Smooth muscle cell (in vitro differentiated cells): Measurements from ENCODE around the gene PBRM1. TPM values are rescaled to one million over a fixed set of nuclear protein-coding genes. Genes with fewer than 3 reads are reported as not detected.

ENCODE experiments used
- DNase-seq: peaks from one replicate; lab custom pipeline; 2025; ENCODE audit not compliant: unreplicated experiment; lab: John Stamatoyannopoulos, UW
- H2AFZ ChIP-seq: fragments of 200-600 bp; sonication (generic); 2 replicates; pipeline ENCODE4 v1.6.0; 2016; ENCODE audit warnings: antibody characterized with exemption, low read depth, mild to moderate bottlenecking
- H3F3A ChIP-seq: fragments of 200-600 bp; sonication (generic); 2 replicates; pipeline ENCODE4 v1.6.0; 2017; ENCODE audit warnings: antibody characterized with exemption, low read depth
- H3K27ac ChIP-seq: fragments of 200-600 bp; sonication (generic); 2 replicates; pipeline ENCODE4 v1.5.1; 2016; ENCODE audit warnings: low read depth, mild to moderate bottlenecking
- H3K27me3 ChIP-seq: fragments of 200-600 bp; sonication (generic); 2 replicates; pipeline ENCODE4 v1.6.1; 2016; ENCODE audit warnings: low read depth, mild to moderate bottlenecking
- H3K36me3 ChIP-seq: fragments of 200-600 bp; sonication (generic); 2 replicates; pipeline ENCODE4 v1.5.1; 2016; ENCODE audit warnings: low read depth
- H3K4me1 ChIP-seq: fragments of 200-600 bp; sonication (generic); 2 replicates; pipeline ENCODE4 v1.5.1; 2016; ENCODE audit warnings: low read depth
- H3K4me2 ChIP-seq: fragments of 200-600 bp; sonication (generic); 2 replicates; pipeline ENCODE4 v1.6.0; 2016; ENCODE audit warnings: mild to moderate bottlenecking
- H3K4me3 ChIP-seq: fragments of 200-600 bp; sonication (generic); 2 replicates; pipeline ENCODE4 v1.5.1; 2016; ENCODE audit warnings: mild to moderate bottlenecking
- H3K79me2 ChIP-seq: fragments of 200-600 bp; sonication (generic); 2 replicates; pipeline ENCODE4 v1.6.0; 2016; ENCODE audit warnings: low read depth, mild to moderate bottlenecking
- H3K9ac ChIP-seq: fragments of 200-600 bp; sonication (generic); 2 replicates; pipeline ENCODE4 v1.6.0; 2016; ENCODE audit warnings: low read depth
- H3K9me3 ChIP-seq: fragments of 200-600 bp; sonication (generic); replicated peaks from 2 replicates; pipeline ENCODE4 v1.5.1; 2016; ENCODE audit warnings: low read depth
- H4K20me1 ChIP-seq: fragments of 200-600 bp; sonication (generic); 2 replicates; pipeline ENCODE4 v1.6.0; 2016; ENCODE audit warnings: low read depth
- CTCF ChIP-seq: fragments of 200-600 bp; sonication (generic); IDR thresholded peaks from 2 replicates; pipeline ENCODE4 v1.5.1; 2017; ENCODE audit warnings: borderline replicate concordance, mild to moderate bottlenecking, antibody characterized with exemption; ENCODE audit not compliant: insufficient read depth, poor library complexity, severe bottlenecking
- WGBS: methylation state at CpG from one replicate; pipeline ENCODE4 v1.1.7; 2016; ENCODE audit warnings: low lambda C conversion rate; 5-methylcytosine and 5-hydroxymethylcytosine counted together
- polyA plus RNA-seq: library from polyadenylated mRNA; unstranded; fragments of >200 nt; fragmentation: Nextera tagmentation; extraction: Ambion mirVana; gene quantifications from 2 replicates; pipeline ENCODE4 v1.2.1, GENCODE V29; 2016
- total RNA-seq: library from RNA; depleted of rRNA; stranded (reverse); fragments of >200 nt; gene quantifications from 2 replicates; pipeline ENCODE4 v1.2.3, GENCODE V29; 2014

PBRM1 gene
- total and polyA plus RNA-seq, 2 experiments from 2014 or later, result 27.6 to 62.8 TPM

GRCh38 chr3:52568069-52568468 is 117.6 kb downstream of the PBRM1 start:
- Histone ChIP-seq H3K27ac (no peak overlapping the region), H3K36me3 (peaks cover 4% of the 10 kb centered on the region), H3K79me2 (no peaks in the 10 kb centered on the region), H3K4me2 (no peak overlapping the region), H2AFZ (no peak overlapping the region), H3F3A (no peaks in the 10 kb centered on the region), H3K4me3 (no peak overlapping the region), H3K27me3 (no peaks in the 10 kb centered on the region), H3K4me1 (no peaks in the 10 kb centered on the region), H3K9me3 (no peaks in the 10 kb centered on the region), H3K9ac (no peak overlapping the region), H4K20me1 (no peaks in the 10 kb centered on the region)
- DNase-seq, result no peak
- TF ChIP-seq CTCF, result no peak
- WGBS, result 69% methylated on average over 2 of the region's 2 CpGs

- H2AFZ ChIP-seq, result no peak overlapping the region
- H3K27ac ChIP-seq, result no peak overlapping the region
- H3F3A ChIP-seq, result no peaks in the 10 kb centered on the region
- 98% methylated on average over 2 of the region's 2 CpGs for WGBS
- H4K20me1 ChIP-seq, result peaks cover 10% of the 10 kb centered on the region
- H3K9me3 ChIP-seq, result no peaks in the 10 kb centered on the region
- no peak overlapping the region for H3K4me3 ChIP-seq
- DNase-seq, result no peak
- H3K9ac ChIP-seq, result no peak overlapping the region
- H3K27me3 ChIP-seq, result no peaks in the 10 kb centered on the region
- no peak overlapping the region for H3K4me2 ChIP-seq
- no peaks in the 10 kb centered on the region for H3K4me1 ChIP-seq
- H3K79me2 ChIP-seq, result no peaks in the 10 kb centered on the region
- TF ChIP-seq CTCF, result no peak
- H3K36me3 ChIP-seq, result peaks cover 18% of the 10 kb centered on the region
Observed at GRCh38 chr3:52563984-52564383, 121.7 kb downstream of the PBRM1 start.

GRCh38 chr3:52561028-52561747 is 124.5 kb downstream of the PBRM1 start:
- H3K4me1 ChIP-seq, result no peaks in the 10 kb centered on the region
- no peak overlapping the region for H2AFZ ChIP-seq
- DNase-seq, result no peak
- 84% methylated on average over 4 of the region's 4 CpGs for WGBS
- peaks cover 19% of the 10 kb centered on the region for H4K20me1 ChIP-seq
- H3F3A ChIP-seq, result no peaks in the 10 kb centered on the region
- H3K27me3 ChIP-seq, result no peaks in the 10 kb centered on the region
- H3K9ac ChIP-seq, result no peak overlapping the region
- no peak overlapping the region for H3K4me3 ChIP-seq
- no peak overlapping the region for H3K27ac ChIP-seq
- H3K79me2 ChIP-seq, result no peaks in the 10 kb centered on the region
- TF ChIP-seq CTCF, result no peak
- no peaks in the 10 kb centered on the region for H3K9me3 ChIP-seq
- peaks cover 18% of the 10 kb centered on the region for H3K36me3 ChIP-seq
- no peak overlapping the region for H3K4me2 ChIP-seq

GRCh38 chr3:52558436-52558835 is 127.3 kb downstream of the PBRM1 start:
- H3K27me3 ChIP-seq, result no peaks in the 10 kb centered on the region
- no peak overlapping the region for H3K9ac ChIP-seq
- H3K4me2 ChIP-seq, result no peak overlapping the region
- DNase-seq, result no peak
- H3F3A ChIP-seq, result no peaks in the 10 kb centered on the region
- no peak overlapping the region for H2AFZ ChIP-seq
- peaks cover 17% of the 10 kb centered on the region for H3K36me3 ChIP-seq
- no peak for TF ChIP-seq CTCF
- no peak overlapping the region for H3K4me3 ChIP-seq
- H3K4me1 ChIP-seq, result no peaks in the 10 kb centered on the region
- peaks cover 38% of the 10 kb centered on the region for H4K20me1 ChIP-seq
- 91% methylated on average over 5 of the region's 5 CpGs for WGBS
- H3K9me3 ChIP-seq, result no peaks in the 10 kb centered on the region
- no peak overlapping the region for H3K27ac ChIP-seq
- H3K79me2 ChIP-seq, result no peaks in the 10 kb centered on the region
